HCT116 (cell line): ENCODE measurements around the gene KIRREL3. TPM values are rescaled to one million over a fixed set of nuclear protein-coding genes. Genes with fewer than 3 reads are reported as not detected.

ENCODE experiments used
- ATAC-seq: fragments of 200-7000 bp; cut with Tn5 transposase; 2 replicates; pipeline ENCODE4 v1.9.1; 2020; ENCODE audit warnings: mild to moderate bottlenecking, moderate library complexity
- BruUV-seq: library from RNA; stranded (reverse); fragments of 400-500 nt; replicated peaks from 2 replicates; lab custom pipeline; 2021; lab: Mats Ljungman, UMichigan
- CTCF ChIA-PET: fragments of 300-600 bp; sonication (Branson Sonifier 250); formaldehyde crosslinking; loops from one replicate; lab custom pipeline; 2021; ENCODE audit warnings: antibody characterized with exemption; lab: Charles Lee
- POLR2A ChIA-PET: fragments of 300-600, 350-600 bp; sonication (Branson Sonifier 250); formaldehyde crosslinking; loops from one replicate; lab custom pipeline; 2021; ENCODE audit warnings: antibody characterized with exemption; lab: Charles Lee
- RAD21 ChIA-PET, 2 experiments: fragments of 300-600 bp; sonication (Branson Sonifier 250); formaldehyde crosslinking; loops; one replicate each; lab custom pipeline; 2023; ENCODE audit warnings: low total read pairs in 2 of 2; ENCODE audit not compliant: uncharacterized antibody in 2 of 2, unreplicated experiment in 2 of 2, low non-redundant PET in 1 of 2; lab: Charles Lee
- DNase-seq: peaks from one replicate; pipeline ENCODE4 v3.0.0-alpha.2; 2010; ENCODE audit warnings: low read depth, low spot score
- H2AFZ ChIP-seq: fragments of 200-600 bp; shearing (Covaris generic), sonication (generic); 2 replicates; pipeline ENCODE4 v1.6.1; 2017; ENCODE audit warnings: low read depth, mixed run types, mixed read lengths, antibody characterized with exemption, low read length; ENCODE audit not compliant: poor library complexity, severe bottlenecking
- H3K27ac ChIP-seq: 2 replicates; pipeline ENCODE4 v1.5.1; 2012; ENCODE audit warnings: low read depth, low read length
- H3K27me3 ChIP-seq: fragments of 200-600 bp; sonication (generic); 2 replicates; pipeline ENCODE4 v1.6.1; 2016; ENCODE audit warnings: mixed run types, low read length, mixed read lengths; ENCODE audit not compliant: insufficient read depth
- H3K36me3 ChIP-seq, 2 experiments: fragments of 200-500 bp in 1 of 2; fragments of 200-600 bp in 1 of 2; sonication (Bioruptor generic) in 1 of 2; sonication (generic) in 1 of 2; 2 replicates each; pipeline versions ENCODE4 v1.5.1 to v1.6.1; 2014 to 2016; ENCODE audit warnings: low read length in 2 of 2, inconsistent platforms in 1 of 2, mixed read lengths in 1 of 2, mixed run types in 1 of 2; ENCODE audit not compliant: insufficient read depth in 2 of 2, control insufficient read depth in 1 of 2
- H3K4me1 ChIP-seq, 2 experiments: fragments of 200-600 bp in 1 of 2; sonication (generic) in 1 of 2; 2 replicates each; pipeline versions ENCODE4 v1.5.1 to v1.6.1; 2012 to 2017; ENCODE audit warnings: low read length in 2 of 2, inconsistent platforms in 1 of 2, mild to moderate bottlenecking in 1 of 2, mixed read lengths in 1 of 2, mixed run types in 1 of 2, moderate library complexity in 1 of 2; ENCODE audit not compliant: insufficient read depth in 2 of 2, control insufficient read depth in 1 of 2
- H3K4me2 ChIP-seq: fragments of 200-600 bp; sonication (generic); 2 replicates; pipeline ENCODE4 v1.6.1; 2017; ENCODE audit warnings: mixed run types, low read length, mixed read lengths
- H3K4me3 ChIP-seq, 2 experiments: fragments of 200-600 bp in 1 of 2; sonication (generic) in 1 of 2; replicated peaks in 1 of 2; 2 replicates each; pipeline ENCODE4 v1.5.1; 2011 to 2016; ENCODE audit warnings: low read length in 2 of 2, control low read depth in 1 of 2, low read depth in 1 of 2, mild to moderate bottlenecking in 1 of 2, mixed read lengths in 1 of 2, mixed run types in 1 of 2
- H3K79me2 ChIP-seq: fragments of 200-600 bp; sonication (generic); 2 replicates; pipeline ENCODE4 v1.6.1; 2017; ENCODE audit warnings: mild to moderate bottlenecking, mixed run types, low read length, moderate library complexity, mixed read lengths; ENCODE audit not compliant: insufficient read depth
- H3K9ac ChIP-seq: fragments of 200-600 bp; sonication (generic); 2 replicates; pipeline ENCODE4 v1.6.1; 2016; ENCODE audit warnings: low read length, mixed read lengths
- H3K9me2 ChIP-seq: fragments of 200-600 bp; sonication (generic), shearing (Covaris generic); 2 replicates; pipeline ENCODE4 v1.6.1; 2017; ENCODE audit warnings: mixed run types, mild to moderate bottlenecking, moderate library complexity; ENCODE audit not compliant: insufficient read depth
- H3K9me3 ChIP-seq, 2 experiments: fragments of 200-500 bp in 1 of 2; fragments of 200-600 bp in 1 of 2; sonication (Bioruptor generic) in 1 of 2; sonication (generic) in 1 of 2; 2 replicates each; pipeline ENCODE4 v1.6.1; 2014 to 2017; ENCODE audit warnings: low read length in 2 of 2, mixed read lengths in 2 of 2, inconsistent platforms in 1 of 2, low read depth in 1 of 2, mild to moderate bottlenecking in 1 of 2, mixed run types in 1 of 2, moderate library complexity in 1 of 2; ENCODE audit not compliant: control insufficient read depth in 1 of 2, insufficient read depth in 1 of 2
- H4K20me1 ChIP-seq: fragments of 200-600 bp; sonication (generic), shearing (Covaris generic); 2 replicates; pipeline ENCODE4 v1.6.1; 2017; ENCODE audit warnings: mixed run types, mild to moderate bottlenecking, moderate library complexity; ENCODE audit not compliant: insufficient read depth
- ATF3 ChIP-seq: IDR thresholded peaks from 2 replicates; pipeline ENCODE4 v1.6.1; 2012
- CEBPB ChIP-seq: IDR thresholded peaks from 2 replicates; pipeline ENCODE4 v1.6.1; 2012; ENCODE audit warnings: low read depth
- EGR1 ChIP-seq: IDR thresholded peaks from 2 replicates; pipeline ENCODE4 v1.6.1; 2012; ENCODE audit warnings: low read depth
- EZH2phosphoT487 ChIP-seq: fragments of 200-600 bp; IDR thresholded peaks from 2 replicates; pipeline ENCODE4 v1.6.1; 2018; ENCODE audit warnings: antibody characterized with exemption, borderline replicate concordance
- FOSL1 ChIP-seq: IDR thresholded peaks from 2 replicates; pipeline ENCODE4 v1.6.1; 2012; ENCODE audit warnings: low read depth
- MAX ChIP-seq: IDR thresholded peaks from 2 replicates; pipeline ENCODE4 v1.6.1; 2012
- POLR2A ChIP-seq: IDR thresholded peaks from 2 replicates; pipeline ENCODE4 v1.7.0; 2011; ENCODE audit warnings: borderline replicate concordance; ENCODE audit not compliant: insufficient read depth, insufficient read length; ENCODE audit errors: extremely low read depth
- POLR2AphosphoS5 ChIP-seq: IDR thresholded peaks from 2 replicates; pipeline ENCODE4 v1.6.1; 2011; ENCODE audit warnings: mild to moderate bottlenecking, low read depth, low read length, moderate library complexity
- RAD21 ChIP-seq: IDR thresholded peaks from 2 replicates; pipeline ENCODE4 v1.6.1; 2012; ENCODE audit warnings: low read depth, mild to moderate bottlenecking
- SRF ChIP-seq: IDR thresholded peaks from 2 replicates; pipeline ENCODE4 v1.6.1; 2012; ENCODE audit warnings: low read depth
- ZBTB33 ChIP-seq: IDR thresholded peaks from 2 replicates; pipeline ENCODE4 v1.6.1; 2011; ENCODE audit warnings: mild to moderate bottlenecking, low read length, moderate library complexity; ENCODE audit not compliant: insufficient replicate concordance; ENCODE audit errors: extremely low read depth
- ZFX ChIP-seq: fragments of 450-650 bp; IDR thresholded peaks from 2 replicates; pipeline ENCODE4 v1.6.1; 2017
- ZNF274 ChIP-seq: fragments of 200-500 bp; sonication (Bioruptor generic); IDR thresholded peaks from 2 replicates; pipeline ENCODE4 v1.6.1; 2014; ENCODE audit warnings: mild to moderate bottlenecking, low read depth, low read length, inconsistent platforms
- intact Hi-C: fragments of 100-400 bp; cut with micrococcal nuclease; formaldehyde crosslinking; loops from 2 replicates; pipeline ENCODE4 v1.10.0; 2022
- total RNA-seq: library from RNA; stranded (reverse); gene quantifications from one replicate; pipeline ENCODE4 v1.2.1, GENCODE V29; 2021; ENCODE audit not compliant: unreplicated experiment
- TF ChIP-seq, protein P1 (sequence below), 3 experiments: fragments of 200-600 bp in 1 of 3; sonication (generic) in 1 of 3; IDR thresholded peaks in 2 of 3; conservative IDR thresholded peaks in 1 of 3; 2 replicates each; pipeline ENCODE4 v1.5.1; 2012 to 2017; ENCODE audit warnings: low read depth in 2 of 3, low read length in 2 of 3, antibody characterized with exemption in 1 of 3, borderline replicate concordance in 1 of 3, control low read depth in 1 of 3, mild to moderate bottlenecking in 1 of 3, mixed read lengths in 1 of 3, mixed run types in 1 of 3, moderate library complexity in 1 of 3; ENCODE audit not compliant: insufficient read depth in 1 of 3

Gene KIRREL3
- total RNA-seq, 1 experiment from 2014 or later = not detected

GRCh38 chr11:126430581-126431335 lies 569.8 kb downstream of the KIRREL3 start:
- Histone ChIP-seq H3K9me3 (no peaks in the 10 kb centered on the region), H3K27ac (no peak overlapping the region), H3K9ac (no peak overlapping the region), H3K36me3 (no peaks in the 10 kb centered on the region), H3K79me2 (no peaks in the 10 kb centered on the region), H3K4me3 (no peak overlapping the region), H3K27me3 (no peaks in the 10 kb centered on the region), H4K20me1 (no peaks in the 10 kb centered on the region), H3K9me2 (no peaks in the 10 kb centered on the region), H2AFZ (no peak overlapping the region), H3K4me2 (no peak overlapping the region)
- DNase-seq = no peak
- CTCF ChIA-PET = interaction anchor here (1.3 to 1.9 kb wide), 2 partner anchors 10 to 50 kb away, joined by 4 to 6 read pairs; no protein-coding TSS in a partner anchor
- no TSS peak for BruUV-seq
- intact Hi-C loops = no loop called here
- RAD21 ChIA-PET = no interaction called here
- POLR2A ChIA-PET = no interaction called here
- no peak for ATAC-seq
- TF ChIP-seq POLR2AphosphoS5 (no peak), ATF3 (no peak), MAX (no peak), POLR2A (no peak), SRF (no peak), EZH2phosphoT487 (no peak), ZFX (no peak), ZBTB33 (no peak), RAD21 (no peak), ZNF274 (no peak), CEBPB (no peak), FOSL1 (no peak), EGR1 (no peak)
- TF ChIP-seq, protein P1, sequence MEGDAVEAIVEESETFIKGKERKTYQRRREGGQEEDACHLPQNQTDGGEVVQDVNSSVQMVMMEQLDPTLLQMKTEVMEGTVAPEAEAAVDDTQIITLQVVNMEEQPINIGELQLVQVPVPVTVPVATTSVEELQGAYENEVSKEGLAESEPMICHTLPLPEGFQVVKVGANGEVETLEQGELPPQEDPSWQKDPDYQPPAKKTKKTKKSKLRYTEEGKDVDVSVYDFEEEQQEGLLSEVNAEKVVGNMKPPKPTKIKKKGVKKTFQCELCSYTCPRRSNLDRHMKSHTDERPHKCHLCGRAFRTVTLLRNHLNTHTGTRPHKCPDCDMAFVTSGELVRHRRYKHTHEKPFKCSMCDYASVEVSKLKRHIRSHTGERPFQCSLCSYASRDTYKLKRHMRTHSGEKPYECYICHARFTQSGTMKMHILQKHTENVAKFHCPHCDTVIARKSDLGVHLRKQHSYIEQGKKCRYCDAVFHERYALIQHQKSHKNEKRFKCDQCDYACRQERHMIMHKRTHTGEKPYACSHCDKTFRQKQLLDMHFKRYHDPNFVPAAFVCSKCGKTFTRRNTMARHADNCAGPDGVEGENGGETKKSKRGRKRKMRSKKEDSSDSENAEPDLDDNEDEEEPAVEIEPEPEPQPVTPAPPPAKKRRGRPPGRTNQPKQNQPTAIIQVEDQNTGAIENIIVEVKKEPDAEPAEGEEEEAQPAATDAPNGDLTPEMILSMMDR (IDR thresholded peaks at IDR 0.05 in 2 of 3, conservative IDR thresholded peaks at IDR 0.05 in 1 of 3; ENCODE audit: borderline replicate concordance in 1 of 3, insufficient read depth in 1 of 3, low read depth in 2 of 3, low read length in 2 of 3) = no peak
- TF ChIP-seq, all 23 proteins: peak for 0
- peaks cover 0 to 10% of the 10 kb centered on the region in 2 experiments; a peak in 2 of 4 replicates for H3K4me1 ChIP-seq
